Measurements from ENCODE around the gene CDS2.
A peak's percentile ranks its signal among the peaks of the same experiment; 100 is the strongest.
"Not testable (repeated sequence)": the region's sequence is repeated elsewhere in the genome, so short reads cannot be mapped to it uniquely, and the experiment has no call there.

CDS2 gene

DNA sequence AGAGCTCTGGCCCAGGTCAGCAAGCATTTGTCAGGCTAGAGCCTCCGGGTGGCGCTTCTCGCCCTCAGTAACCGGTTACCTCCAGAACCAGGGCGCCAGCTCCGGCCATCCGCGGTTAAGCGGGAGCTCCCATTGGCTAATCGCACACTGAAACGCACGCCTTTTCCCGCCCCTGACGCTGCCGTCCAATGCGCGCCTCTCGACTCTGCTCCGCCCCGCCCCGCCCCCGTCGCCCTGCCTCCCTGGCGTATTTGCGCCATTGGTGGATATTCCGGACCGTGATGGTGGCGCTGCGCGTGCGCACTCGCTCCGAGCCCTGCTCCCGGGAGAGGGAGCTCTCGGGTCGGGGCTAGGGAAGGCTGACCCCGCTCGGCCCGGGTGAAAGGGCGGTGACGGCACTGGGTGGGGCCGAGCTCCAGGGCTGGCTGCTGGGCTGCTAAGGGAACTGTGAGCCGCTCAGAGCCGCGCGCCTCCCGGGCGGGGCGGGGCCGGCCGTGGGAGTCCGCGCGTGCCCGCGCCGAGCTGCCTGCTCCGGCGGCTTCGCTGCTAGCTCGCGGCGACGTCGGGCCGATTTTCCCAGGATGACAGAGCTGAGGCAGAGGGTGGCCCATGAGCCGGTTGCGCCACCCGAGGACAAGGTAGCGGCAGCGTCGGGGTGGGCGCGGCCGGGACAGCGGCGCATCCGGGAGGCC is at the start of gene CDS2:
CDS2 (plus strand) TSS at position 497 of the 692 bp plus-strand sequence; CDS start at position 582, 85 bp downstream.
- DNase-seq: peak; percentile 98 to 100

- DNase-seq: no peak
Measured at GRCh38 chr20:5077761-5078387, 48.9 kb upstream of the CDS2 start.

- DNase-seq: peak; percentile 95 to 96
Measured at GRCh38 chr20:5078399-5078958, 48.3 kb upstream of the CDS2 start.

DNA sequence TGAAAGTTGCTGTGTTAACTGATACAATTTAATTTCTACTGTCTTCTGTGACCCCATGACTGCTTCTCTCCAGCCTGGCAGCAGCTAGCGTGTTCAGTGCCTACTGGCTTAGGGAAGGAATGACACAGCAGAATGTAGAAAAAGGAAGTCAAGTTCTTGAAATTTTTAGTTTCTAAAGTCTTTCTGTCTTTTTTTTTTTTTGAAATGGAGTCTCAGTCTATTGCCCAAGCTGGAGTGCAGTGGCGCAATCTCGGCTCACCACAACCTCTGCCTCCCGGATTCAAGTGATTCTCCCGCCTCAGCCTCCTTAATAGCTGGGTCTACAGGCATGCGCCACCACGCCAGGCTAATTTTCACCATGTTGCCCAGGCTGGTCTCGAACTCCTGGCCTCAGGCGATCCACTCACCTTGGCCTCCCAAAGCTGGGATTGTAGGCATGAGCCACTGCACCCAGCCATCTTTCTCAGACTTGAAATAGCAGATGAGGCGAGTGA is 46.4 kb upstream of the CDS2 start:
- peak; percentile 91 to 98 for DNase-seq

GRCh38 chr20:5085380-5085779 is 41.4 kb upstream of the CDS2 start:
- DNase-seq: peak; percentile 57 to 63

GRCh38 chr20:5088688-5089087 is 38.1 kb upstream of the CDS2 start:
- DNase-seq: no peak

DNA sequence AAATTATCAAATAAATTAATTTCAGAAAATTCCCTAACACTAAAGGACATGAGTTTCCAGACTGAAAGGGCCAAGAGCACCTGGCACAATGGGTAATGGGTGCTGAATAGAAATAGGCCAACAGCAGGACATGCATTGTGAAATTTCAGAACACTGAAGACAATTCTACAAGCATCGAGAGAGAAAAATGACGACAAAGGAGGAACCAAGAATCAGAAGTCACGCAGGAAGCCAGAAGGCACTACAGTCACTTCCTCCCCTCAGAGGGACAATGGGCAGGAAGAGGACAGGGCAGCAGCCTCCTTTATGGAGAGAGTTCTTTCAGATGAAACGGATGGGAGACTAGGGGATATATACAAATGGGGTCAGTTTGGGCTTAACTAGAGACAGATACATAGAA is 36.6 kb upstream of the CDS2 start:
- DNase-seq: peak; percentile 78 to 81

- no peak for DNase-seq
Measured at GRCh38 chr20:5091902-5092301, 34.9 kb upstream of the CDS2 start.

- DNase-seq: no peak
Measured at GRCh38 chr20:5092765-5093339, 34.0 kb upstream of the CDS2 start.

DNA sequence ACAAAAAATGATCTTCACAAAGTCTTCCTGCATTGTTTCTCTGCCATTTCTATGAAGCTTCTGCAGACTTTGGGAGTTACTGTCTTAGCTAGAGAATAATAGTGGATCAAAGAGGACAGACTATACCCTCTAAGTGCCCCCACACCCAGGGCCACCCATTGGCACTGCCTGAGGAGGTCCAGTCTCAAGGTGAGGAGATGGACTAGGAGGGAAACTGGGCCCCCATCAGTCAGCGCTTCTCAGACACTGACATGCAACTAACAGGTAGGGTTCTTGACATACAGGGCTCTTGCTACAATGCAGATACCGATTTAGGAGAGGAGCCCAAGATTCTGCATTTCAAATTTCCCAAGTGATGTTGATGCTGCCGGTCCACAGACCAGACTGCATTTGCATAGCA is 31.4 kb upstream of the CDS2 start:
- DNase-seq: no peak

- DNase-seq: no peak
Measured at GRCh38 chr20:5095931-5096330, 30.9 kb upstream of the CDS2 start.

DNA sequence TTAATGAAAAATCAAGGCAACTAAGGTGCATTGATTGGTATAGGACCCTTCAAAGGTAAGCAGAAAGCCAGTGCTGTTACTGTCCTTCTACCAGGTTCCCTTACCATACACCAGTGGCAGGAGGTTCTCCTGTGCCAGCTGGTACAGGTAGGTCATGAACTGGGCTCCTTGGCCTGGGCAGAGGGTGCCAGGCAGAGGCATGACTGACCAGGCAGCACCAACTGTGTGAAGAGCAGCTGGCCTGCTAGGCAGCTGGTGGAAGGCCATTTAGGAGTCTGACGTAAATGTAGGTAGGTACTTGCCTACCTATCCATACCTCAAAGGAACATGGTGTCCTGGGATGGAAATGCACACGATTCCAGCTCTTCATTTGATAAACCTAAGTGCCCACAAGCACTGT is 30.3 kb upstream of the CDS2 start:
- no peak for DNase-seq

DNA sequence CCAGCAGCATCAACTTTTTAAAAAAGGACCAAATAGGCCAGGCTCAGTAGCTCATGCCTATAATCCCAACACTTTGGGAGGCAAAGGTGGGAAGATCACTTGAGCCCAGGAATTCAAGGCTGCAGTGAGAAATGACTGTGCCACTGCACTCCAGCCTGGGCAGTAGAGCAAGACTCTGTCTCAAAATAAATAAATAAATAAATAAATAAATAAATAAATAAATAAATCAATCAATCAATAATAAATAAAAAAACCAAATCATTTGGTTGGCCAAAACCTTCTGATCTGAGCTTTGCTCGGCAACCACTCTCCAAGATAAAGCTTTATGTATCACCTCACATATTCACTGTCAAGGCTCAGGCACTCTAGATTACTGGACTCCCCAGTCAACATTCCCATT is 27.8 kb upstream of the CDS2 start:
- not testable (repeated sequence) for DNase-seq

DNA sequence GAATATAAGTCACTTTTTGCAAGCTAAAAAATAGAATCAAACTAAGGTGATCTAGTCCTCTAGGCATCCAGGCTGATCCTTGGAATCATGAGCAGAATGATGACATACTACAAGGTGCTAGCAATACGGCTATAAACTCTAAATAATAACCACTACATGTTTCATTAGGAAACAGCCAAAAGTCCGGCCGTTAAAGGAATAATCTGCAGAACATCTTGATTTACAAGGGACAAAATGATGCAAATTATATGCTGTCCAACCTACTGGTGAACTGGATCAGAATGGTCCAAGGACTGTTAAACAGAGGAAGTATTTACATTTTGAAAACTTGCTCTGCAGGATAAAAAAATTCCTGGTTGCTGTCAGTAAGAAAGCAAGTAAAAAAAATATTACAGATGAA is 26.9 kb upstream of the CDS2 start:
- DNase-seq: not testable (repeated sequence)

DNA sequence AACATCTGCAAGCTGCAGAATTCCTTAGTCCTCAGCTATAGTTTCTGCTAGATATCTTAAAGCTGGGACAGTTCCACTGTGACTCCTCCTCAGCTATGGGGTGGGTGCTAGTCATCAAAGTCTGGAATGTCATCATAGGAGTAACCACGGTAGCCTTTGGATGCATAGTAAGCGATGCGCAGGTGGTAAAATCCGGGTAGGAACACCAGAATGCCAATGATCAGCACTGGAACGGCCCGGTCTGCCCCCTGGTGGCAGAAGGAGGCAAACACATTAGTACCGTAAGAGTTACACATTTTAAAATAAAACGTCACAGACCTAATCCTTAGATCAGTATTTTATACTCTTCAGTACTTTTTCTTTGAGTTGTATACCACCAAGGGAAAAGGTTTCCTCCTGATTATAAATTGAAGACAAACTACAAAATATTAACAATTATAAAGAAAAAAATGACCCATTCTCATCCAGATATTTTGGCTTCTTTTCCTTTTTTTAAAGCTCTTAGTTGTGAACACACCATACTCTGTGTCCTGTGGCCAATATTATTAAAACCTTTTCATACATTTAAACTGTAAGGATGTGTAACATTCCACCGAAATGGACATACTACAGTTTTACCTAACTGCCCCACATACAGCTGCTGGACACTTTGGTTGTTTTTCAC is 26.0 kb upstream of the CDS2 start:
- peak; percentile 34 to 85 for DNase-seq

DNA sequence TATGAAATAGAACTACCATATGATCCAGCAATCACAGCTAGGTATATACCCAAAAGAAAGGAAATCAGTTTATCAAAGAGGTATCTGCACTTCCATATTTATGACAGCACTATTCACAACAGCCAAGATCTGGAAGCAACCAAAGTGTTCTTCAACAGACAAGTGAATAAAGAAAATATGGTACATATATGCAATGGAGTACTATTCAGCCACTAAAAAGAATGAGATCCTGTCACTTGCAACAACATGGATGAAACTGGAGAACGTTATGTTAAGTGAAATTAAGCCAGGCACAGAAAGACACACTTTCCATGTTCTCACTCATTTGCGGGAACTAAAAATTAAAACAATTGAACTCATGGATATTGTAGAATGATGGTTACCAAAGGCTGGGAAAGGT is 22.3 kb upstream of the CDS2 start:
- DNase-seq: no peak

DNA sequence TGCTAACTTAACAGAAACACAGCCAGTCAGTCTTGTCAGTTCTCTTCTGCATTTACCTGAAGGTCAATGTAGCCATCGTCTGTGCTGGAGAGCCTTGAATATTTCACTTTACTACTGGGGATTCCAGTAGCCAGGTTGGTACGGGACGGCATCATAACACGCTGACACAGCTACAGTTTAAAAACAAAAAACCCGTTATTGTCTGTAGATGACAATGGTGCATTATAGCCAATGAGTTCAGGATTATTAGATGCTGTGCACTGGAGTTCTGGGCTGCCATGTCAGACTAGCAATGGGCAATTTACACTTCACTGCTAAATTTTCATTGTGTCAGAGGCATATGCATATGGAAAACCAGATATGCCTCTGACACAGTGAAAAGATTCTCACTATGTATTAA is 17.5 kb upstream of the CDS2 start:
- no peak for DNase-seq

DNA sequence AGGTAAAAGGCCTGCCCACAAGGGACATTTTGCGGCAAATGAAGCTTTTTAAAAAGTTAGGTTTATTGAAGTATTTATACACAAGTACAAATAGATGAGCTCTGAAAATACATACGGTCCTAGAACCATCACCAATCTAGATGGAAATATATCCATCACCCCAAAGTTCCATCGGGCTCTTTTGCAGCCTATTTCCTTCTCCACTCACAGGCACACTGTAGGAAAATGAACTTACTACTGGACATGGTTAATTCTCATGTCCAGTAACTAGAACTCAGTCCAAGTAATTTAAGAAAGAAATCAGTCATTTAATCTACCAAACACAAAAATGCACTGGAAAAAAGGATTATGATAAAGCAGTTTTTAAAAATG is 13.2 kb upstream of the CDS2 start:
- no peak for DNase-seq

DNA sequence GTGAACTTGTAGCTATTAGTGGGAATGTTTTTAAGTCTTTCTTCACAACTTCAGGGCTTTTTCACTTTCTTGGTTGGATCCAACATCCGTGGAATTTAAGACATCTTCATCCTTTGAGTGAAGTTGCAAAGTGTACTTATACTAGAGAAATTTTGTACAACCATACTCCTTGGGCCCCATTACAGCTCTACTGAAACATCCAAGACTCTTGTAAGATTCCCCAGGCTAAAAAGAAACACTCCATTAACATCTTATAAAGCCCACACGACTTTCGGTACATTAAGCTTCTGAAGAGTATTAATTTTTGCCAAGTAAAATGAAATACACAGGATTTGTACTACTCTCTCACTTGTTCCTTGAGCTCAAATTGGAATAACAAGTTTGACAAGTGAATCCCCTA is 12.4 kb upstream of the CDS2 start:
- no peak for DNase-seq

GRCh38 chr20:5116875-5117274 is 9.9 kb upstream of the CDS2 start:
- no peak for DNase-seq

DNA sequence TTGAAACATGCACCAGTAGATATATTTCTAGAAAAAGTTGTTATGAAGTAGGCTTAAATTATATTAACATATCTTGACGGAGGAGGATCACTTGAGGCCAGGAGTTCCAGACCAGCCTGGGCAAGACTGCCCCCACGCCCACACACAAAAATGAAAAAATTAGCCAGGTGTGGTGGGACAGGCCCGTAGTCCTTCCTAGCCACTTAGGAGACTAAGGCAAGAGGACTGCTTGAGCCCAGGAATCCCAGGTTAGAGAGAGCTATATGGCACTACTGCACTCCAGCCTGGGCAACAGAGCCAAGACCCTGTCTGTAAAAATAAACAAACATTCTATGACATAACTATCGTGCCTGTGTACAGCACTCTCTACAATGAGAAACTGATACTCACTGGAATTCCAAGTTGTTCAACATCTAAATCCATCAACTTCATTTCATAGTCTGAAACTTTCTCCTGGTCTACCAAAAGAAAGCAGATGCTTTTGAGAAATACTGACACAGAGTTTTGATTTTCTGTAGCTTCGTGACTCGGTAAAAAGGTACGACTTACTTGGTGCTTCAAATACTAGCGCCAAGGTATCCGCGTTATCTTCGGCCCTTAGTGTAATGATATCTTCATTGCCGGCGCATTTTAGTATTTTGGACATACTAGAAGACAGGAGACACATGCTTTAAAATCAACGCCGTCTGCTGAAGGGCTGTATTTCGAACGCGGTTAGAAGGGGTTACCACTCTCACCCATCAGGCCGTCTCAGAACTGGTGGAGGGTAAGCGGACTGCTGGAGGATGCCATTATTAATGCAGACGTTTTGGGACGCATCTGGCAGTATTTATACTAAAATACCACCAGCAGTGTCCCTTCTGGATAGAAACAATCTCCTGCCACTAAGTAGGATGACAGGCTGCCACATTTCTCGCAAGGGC is 8.3 kb upstream of the CDS2 start:
- DNase-seq: no peak

- DNase-seq: no peak
Measured at GRCh38 chr20:5119143-5119434, 7.7 kb upstream of the CDS2 start.

All from inflammatory macrophage treated with lipopolysaccharide for 1 hour (primary cell).